Hematopoietic multipotent progenitor cell treated with erythropoietin and hydrocortisone succinate and interleukin-3 and kit ligand, for 4 days (in vitro differentiated cells): ENCODE results near the gene TMEM94.
A peak's percentile ranks its signal among the peaks of the same experiment; 100 is the strongest.
"Not testable (repeated sequence)": the region's sequence is repeated elsewhere in the genome, so short reads cannot be mapped to it uniquely, and the experiment has no call there.

Experiments
- DNase-seq: peaks from one replicate; pipeline ENCODE4 v3.0.0-alpha.2; 2015

The TMEM94 gene

GRCh38 chr17:75513641-75514000 lies 57.2 kb downstream of the TMEM94 start:
- no peak for DNase-seq

- DNase-seq: no peak
Observed at GRCh38 chr17:75514299-75514918, 58.0 kb downstream of the TMEM94 start.

DNA sequence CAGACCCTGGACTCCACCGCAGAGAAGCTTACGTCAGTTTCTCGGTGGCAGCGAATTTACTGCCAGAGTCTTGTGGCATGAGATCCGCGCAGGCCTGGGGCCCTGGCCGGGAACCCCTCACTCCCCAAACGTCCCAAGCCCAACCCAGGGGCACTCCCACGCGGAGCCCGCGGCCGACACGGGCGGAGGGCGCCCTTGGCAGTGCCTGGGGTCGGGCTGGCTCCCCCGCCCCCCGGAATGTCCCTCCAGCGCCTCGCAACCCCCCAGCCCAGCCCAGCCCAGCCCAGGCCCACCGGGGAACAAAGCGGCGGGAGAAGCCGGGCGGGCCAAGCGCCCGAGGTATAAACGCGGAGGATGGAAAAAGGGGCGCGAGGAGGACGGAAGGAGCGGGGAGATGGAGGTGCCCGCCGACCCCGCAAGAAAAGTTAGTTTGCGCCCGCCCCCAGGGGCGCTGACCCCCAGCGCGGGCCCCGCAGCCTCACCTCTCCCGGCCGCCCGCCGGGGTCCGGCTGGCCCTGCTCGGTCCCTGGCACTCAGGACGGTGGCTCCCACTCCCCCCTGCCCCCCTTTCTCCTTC lies 58.6 kb downstream of the TMEM94 start:
- DNase-seq: no peak

- DNase-seq: peak; percentile 89
Observed at GRCh38 chr17:75515496-75516254, 59.2 kb downstream of the TMEM94 start, which contains the start of gene CASKIN2. Gene CASKIN2, minus strand, starts transcription at chr17:75515537. Its CDS starts 1,733 bp downstream, at chr17:75513804.

- DNase-seq: peak; percentile 96
Observed at GRCh38 chr17:75516255-75516618, 59.8 kb downstream of the TMEM94 start, which contains the start of gene TSEN54. Gene TSEN54, plus strand, starts transcription at chr17:75516528. Its CDS starts 33 bp downstream, at chr17:75516561.

GRCh38 chr17:75516619-75517296 lies 60.3 kb downstream of the TMEM94 start:
- DNase-seq: peak; percentile 59

DNA sequence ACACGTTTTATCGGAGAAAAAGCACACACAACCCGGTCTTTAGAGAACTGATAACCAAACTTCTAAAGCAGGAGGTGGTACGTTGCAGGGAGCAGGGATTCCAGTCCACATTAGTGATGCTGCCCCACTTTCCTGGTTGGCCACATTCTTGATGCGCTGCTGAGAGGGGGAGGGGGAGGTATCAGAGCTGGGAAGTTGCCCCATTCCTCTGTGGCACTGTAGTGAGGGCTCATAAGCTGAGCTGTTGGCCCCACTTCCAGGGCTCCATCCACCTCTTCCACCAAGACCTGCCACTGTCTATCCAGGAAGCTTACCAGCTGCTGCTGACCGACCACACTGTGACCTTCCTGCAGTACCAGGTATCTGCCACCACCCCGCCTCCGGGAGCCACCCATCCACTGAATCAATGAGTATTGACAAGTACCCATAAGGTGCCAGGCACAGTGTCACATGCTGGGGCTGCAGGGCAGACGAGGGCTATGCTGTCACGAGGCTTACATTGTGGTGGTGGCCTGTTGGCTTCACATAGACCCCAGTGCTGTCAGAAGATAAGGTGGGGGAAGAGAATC lies 60.9 kb downstream of the TMEM94 start:
- DNase-seq: no peak

DNA sequence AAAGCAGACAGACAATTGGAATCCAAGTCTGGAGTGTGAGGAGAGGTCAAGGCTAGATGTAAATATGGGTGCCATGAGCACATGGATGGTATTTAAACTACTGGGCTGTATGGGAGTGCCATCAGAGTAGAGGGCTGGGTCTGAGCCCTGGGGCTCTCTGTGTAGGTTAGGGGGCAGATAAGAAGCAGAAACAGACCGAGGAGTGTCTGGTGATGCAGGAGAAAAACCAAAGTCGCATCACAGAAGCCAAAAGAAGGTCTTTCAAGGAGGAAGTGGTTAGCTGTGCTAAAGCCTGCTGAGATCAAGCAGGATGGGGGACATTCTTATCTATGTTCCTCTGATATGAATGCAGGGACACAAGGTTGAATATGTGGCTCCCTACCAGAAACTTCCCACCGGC lies 61.8 kb downstream of the TMEM94 start:
- peak; percentile 97 for DNase-seq

- no peak for DNase-seq
Observed at GRCh38 chr17:75518983-75519537, 62.6 kb downstream of the TMEM94 start.

- DNase-seq: not testable (repeated sequence)
Observed at GRCh38 chr17:75520413-75520812, 64.0 kb downstream of the TMEM94 start.

GRCh38 chr17:75521290-75521689 lies 64.9 kb downstream of the TMEM94 start:
- DNase-seq: no peak

- DNase-seq: no peak
Observed at GRCh38 chr17:75521951-75522727, 65.7 kb downstream of the TMEM94 start.

- no peak for DNase-seq
Observed at GRCh38 chr17:75523647-75524046, 67.2 kb downstream of the TMEM94 start.

DNA sequence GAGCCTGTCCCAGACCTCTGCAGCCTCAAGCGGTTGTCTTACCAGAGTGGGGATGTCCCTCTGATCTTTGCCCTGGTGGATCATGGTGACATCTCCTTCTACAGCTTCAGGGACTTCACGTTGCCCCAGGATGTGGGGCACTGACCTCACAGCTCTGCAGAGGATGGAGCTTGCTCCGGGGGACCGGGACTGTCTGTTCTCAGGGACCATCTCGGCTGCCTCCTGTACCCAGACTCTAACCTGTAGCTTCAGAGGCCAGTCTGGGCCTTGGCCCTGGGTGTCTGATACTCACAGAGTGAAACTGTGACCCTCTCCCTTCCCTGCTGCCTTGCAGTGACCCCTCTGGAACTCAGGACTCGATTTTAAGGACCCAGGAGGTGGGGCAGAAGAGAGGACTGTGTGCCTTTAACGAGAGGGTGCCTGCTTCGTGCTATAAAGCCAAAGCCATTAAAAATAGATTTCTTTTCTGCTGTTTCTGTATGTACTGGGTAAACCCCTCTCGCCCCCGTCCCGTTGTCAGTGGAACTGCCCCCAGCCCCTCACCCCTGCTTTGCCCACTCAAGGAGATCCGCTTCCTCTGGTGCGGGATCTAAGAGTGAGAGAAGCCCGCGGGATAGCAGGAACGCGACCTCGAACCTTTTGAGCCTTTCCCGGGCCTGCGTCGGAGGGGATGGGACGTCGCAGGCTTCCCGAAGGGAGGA lies 68.0 kb downstream of the TMEM94 start:
- DNase-seq: no peak

DNA sequence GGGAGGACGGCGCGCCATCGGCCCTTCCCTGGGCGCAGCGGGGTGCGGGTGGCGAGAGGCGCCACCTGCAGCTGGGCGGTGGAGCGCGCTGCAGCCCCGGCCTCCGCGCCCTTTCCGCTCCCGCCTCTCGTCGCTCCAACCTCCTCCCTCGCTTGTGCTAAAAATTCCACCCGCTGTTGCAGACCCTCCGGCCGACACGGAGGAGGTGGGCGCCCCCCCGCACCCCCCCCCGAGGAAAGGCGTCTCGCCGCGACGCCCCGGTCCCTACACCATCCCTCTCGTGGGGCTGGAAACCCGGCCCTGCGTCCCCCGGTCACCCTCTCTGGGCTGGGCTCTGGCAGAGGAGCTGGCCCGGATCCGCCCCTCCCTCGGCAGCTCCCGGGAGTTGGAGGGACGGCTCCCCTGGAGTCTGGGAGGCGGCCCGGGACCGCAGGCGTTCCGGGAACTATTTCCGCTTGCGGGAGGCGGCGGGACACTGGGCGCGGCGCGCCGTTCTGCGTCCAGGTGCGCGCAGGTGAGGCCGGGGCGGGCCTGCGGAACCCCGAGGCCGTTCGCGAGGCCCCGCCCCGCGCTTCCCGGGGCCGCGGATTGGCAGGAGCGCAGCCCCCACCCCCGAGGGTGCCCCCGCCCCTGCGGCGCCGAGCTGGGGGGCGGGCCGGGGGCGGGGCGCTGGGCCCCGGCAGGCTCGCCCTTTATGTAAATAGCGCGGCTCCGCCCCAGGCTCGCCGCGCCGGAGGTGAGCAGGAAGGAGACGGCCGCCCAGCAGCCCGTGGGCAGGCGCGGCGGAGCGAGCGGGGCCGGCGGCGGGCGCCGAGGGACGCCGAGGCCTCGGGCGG lies 68.8 kb downstream of the TMEM94 start, which contains the start of gene LLGL2:
Gene LLGL2 (plus strand): TSS at position 728 of the 836 bp plus-strand sequence. CDS start 17,730 bp downstream, outside the sequence.
- DNase-seq: peak; percentile 94

DNA sequence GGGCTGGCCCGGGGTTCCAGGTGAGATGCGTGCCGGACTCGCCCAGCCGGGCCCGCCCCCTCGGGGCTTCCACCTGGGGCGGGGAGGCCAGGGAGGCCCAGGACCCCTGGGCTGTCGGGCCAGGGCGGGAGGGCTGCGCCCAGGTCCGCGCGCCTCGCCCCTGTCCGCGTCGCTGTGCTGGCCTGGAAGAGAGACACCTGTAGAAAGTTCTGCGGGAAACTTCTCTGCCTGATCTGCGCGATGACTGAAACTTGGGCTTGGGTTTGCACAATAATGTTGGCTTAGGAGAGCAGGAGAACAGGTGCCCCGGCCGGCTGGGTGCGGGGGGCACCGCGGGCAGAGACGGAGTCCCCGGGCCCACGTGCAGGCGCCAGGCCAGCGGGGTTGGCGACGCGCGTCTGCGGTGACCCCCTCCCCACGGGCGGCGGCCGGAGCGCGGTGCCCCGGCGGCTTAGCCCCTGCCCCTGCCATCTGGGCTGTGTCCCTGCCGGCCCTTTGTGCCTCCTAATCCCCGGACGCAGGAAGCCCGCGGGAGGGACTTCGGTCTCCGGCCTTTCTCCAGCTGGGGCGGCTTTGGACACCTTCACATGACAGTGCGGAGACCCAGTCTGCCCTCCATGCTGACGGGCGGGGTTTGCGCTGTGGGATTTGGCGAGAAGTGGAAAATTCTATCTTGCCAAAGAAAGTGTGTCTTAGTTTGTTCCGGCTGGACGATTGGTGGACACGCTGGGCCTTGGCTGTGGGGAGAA lies 69.5 kb downstream of the TMEM94 start:
- no peak for DNase-seq

DNA sequence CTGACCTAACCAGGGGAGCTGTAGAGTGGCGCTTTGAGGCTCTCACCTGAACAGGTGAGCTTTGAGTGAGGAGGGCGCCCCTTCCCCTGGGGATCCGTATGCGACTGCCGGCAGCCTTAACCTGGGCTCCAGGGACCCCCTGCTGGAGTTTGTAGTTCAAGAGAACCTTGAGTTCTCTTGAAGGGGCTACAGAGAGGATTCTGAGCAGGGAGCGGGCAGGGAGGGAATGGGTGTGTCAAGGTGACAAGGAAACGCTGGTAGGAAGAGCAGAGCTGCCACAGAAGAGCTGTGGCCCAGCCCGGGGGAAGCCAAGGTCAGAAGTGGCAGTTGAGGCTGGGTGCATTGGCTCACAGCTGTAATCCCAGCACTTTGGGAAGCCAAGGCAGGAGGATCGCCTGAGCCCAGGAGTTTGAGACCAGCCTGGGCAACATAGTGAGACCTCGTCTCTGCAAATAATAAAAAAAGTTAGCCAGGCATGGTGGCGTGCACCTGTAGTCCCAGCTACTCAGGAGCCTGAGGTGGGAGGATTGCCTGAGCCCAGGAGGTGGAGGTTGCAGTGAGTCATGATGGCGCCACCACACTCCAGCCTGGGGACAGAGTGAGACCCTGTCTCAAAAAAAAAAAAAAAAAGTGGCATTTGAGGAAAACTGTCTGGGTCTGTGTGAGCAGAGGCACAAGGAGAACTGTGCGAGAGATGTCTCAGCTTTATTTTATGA lies 70.3 kb downstream of the TMEM94 start:
- no peak for DNase-seq

GRCh38 chr17:75530837-75531720 lies 74.6 kb downstream of the TMEM94 start:
- no peak for DNase-seq
